ENCODE results near the gene TTC22. TPM values are rescaled to one million over a fixed set of nuclear protein-coding genes. Genes with fewer than 3 reads are reported as not detected.

Gene TTC22
- total RNA-seq, 1 experiment from 2014 or later, result 17.2 TPM

GRCh38 chr1:54844564-54844963, 43.4 kb upstream of the TTC22 start:
- H3K9me3 Mint-ChIP-seq (ENCODE audit: low read depth, unreplicated experiment), result no peaks in the 10 kb centered on the region
- no peak for DNase-seq
- no TSS peak for BruUV-seq (replicated peaks)
- CTCF ChIA-PET, result interaction anchor here (0.7 kb wide), 2 partner anchors 12 to 14 kb away, joined by 3 read pairs; no protein-coding TSS in a partner anchor
- H3K27ac Mint-ChIP-seq (ENCODE audit: unreplicated experiment), result no peak overlapping the region
- no peaks in the 10 kb centered on the region for H3K4me1 Mint-ChIP-seq (ENCODE audit: low read depth, unreplicated experiment)
- no peak for TF ChIP-seq CTCF (IDR thresholded peaks at IDR 0.05; ENCODE audit: unreplicated experiment)
- H3K4me3 Mint-ChIP-seq (ENCODE audit: low read depth, unreplicated experiment), result no peak overlapping the region
- no peaks in the 10 kb centered on the region for H3K27me3 Mint-ChIP-seq (ENCODE audit: unreplicated experiment)
- H3K36me3 Mint-ChIP-seq (ENCODE audit: insufficient read depth, unreplicated experiment), result peaks cover 35% of the 10 kb centered on the region
- intact Hi-C loops (cut with micrococcal nuclease; ENCODE audit: unreplicated experiment), result no loop called here

- BruUV-seq (replicated peaks), result no TSS peak
- no peak overlapping the region for H3K4me3 Mint-ChIP-seq (ENCODE audit: low read depth, unreplicated experiment)
Measured at GRCh38 chr1:54843449-54843848, 42.3 kb upstream of the TTC22 start.

GRCh38 chr1:54842963-54843362, 41.8 kb upstream of the TTC22 start:
- CTCF ChIA-PET, result no interaction called here
- no peak overlapping the region for H3K27ac Mint-ChIP-seq (ENCODE audit: unreplicated experiment)
- H3K4me3 Mint-ChIP-seq (ENCODE audit: low read depth, unreplicated experiment), result no peak overlapping the region
- H3K36me3 Mint-ChIP-seq (ENCODE audit: insufficient read depth, unreplicated experiment), result peaks cover 21% of the 10 kb centered on the region
- H3K4me1 Mint-ChIP-seq (ENCODE audit: low read depth, unreplicated experiment), result no peaks in the 10 kb centered on the region
- TF ChIP-seq CTCF (IDR thresholded peaks at IDR 0.05; ENCODE audit: unreplicated experiment), result no peak
- no peak for DNase-seq
- no peaks in the 10 kb centered on the region for H3K9me3 Mint-ChIP-seq (ENCODE audit: low read depth, unreplicated experiment)
- intact Hi-C loops (cut with micrococcal nuclease; ENCODE audit: unreplicated experiment), result no loop called here
- BruUV-seq (replicated peaks), result no TSS peak
- H3K27me3 Mint-ChIP-seq (ENCODE audit: unreplicated experiment), result no peaks in the 10 kb centered on the region

More at GRCh38 chr1:54843449-54843848, 42.3 kb upstream of the TTC22 start:
- peaks cover 23% of the 10 kb centered on the region for H3K36me3 Mint-ChIP-seq (ENCODE audit: insufficient read depth, unreplicated experiment)
- no peaks in the 10 kb centered on the region for H3K4me1 Mint-ChIP-seq (ENCODE audit: low read depth, unreplicated experiment)
- H3K27me3 Mint-ChIP-seq (ENCODE audit: unreplicated experiment), result no peaks in the 10 kb centered on the region
- no peak for DNase-seq
- H3K9me3 Mint-ChIP-seq (ENCODE audit: low read depth, unreplicated experiment), result no peaks in the 10 kb centered on the region
- CTCF ChIA-PET, result no interaction called here
- H3K27ac Mint-ChIP-seq (ENCODE audit: unreplicated experiment), result no peak overlapping the region
- no peak for TF ChIP-seq CTCF (IDR thresholded peaks at IDR 0.05; ENCODE audit: unreplicated experiment)
- intact Hi-C loops (cut with micrococcal nuclease; ENCODE audit: unreplicated experiment), result no loop called here

GRCh38 chr1:54842206-54842915, 41.2 kb upstream of the TTC22 start:
- CTCF ChIA-PET, result no interaction called here
- no peak overlapping the region for H3K27ac Mint-ChIP-seq (ENCODE audit: unreplicated experiment)
- BruUV-seq (replicated peaks), result no TSS peak

More at GRCh38 chr1:54842206-54842915, 41.2 kb upstream of the TTC22 start:
- Mint-ChIP-seq H3K36me3 (ENCODE audit: insufficient read depth, unreplicated experiment) (peaks cover 16% of the 10 kb centered on the region), H3K9me3 (ENCODE audit: low read depth, unreplicated experiment) (no peaks in the 10 kb centered on the region), H3K27me3 (ENCODE audit: unreplicated experiment) (no peaks in the 10 kb centered on the region), H3K4me1 (ENCODE audit: low read depth, unreplicated experiment) (no peaks in the 10 kb centered on the region), H3K4me3 (ENCODE audit: low read depth, unreplicated experiment) (no peak overlapping the region)
- no peak for TF ChIP-seq CTCF (IDR thresholded peaks at IDR 0.05; ENCODE audit: unreplicated experiment)
- intact Hi-C loops (cut with micrococcal nuclease; ENCODE audit: unreplicated experiment), result no loop called here
- DNase-seq, result no peak

Data from Calu3 (cell line).